ENCODE results near the gene QPRT.

Gene QPRT

DNA sequence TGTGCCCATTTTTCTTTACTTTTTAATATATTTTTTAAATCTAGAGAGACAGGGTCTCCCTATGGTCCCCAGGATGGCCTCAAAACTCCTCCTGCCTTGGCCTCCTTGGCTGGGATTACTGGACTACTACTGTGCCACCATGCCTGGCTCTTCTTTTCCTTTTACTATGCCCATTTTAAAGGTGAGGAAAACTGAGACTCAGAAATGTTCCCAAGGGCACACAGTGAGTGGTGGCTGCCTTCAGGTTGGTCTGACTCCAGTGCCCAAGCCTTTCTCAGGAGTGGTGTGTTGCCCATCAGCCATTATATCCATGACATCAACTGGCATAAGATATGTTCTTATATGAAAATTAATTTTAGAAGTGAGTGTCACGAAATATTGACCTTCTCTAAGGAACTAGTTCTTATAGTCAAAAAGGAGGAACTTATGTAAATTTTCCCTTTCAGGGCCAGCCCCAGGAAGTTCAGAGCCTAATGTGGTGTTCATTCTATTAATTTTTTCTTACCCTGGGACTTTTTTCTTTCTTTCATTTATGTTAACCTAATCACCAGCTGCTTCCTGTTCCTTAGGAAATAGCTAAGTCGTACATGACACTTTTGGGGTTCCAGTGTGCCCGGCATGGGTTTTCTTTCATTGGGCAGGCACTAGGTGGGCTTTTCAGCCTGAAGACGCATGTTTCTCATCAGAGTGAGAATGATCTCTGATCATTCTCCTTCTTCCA, 33.8 kb upstream of the QPRT start:
- TF ChIP-seq, protein P1, sequence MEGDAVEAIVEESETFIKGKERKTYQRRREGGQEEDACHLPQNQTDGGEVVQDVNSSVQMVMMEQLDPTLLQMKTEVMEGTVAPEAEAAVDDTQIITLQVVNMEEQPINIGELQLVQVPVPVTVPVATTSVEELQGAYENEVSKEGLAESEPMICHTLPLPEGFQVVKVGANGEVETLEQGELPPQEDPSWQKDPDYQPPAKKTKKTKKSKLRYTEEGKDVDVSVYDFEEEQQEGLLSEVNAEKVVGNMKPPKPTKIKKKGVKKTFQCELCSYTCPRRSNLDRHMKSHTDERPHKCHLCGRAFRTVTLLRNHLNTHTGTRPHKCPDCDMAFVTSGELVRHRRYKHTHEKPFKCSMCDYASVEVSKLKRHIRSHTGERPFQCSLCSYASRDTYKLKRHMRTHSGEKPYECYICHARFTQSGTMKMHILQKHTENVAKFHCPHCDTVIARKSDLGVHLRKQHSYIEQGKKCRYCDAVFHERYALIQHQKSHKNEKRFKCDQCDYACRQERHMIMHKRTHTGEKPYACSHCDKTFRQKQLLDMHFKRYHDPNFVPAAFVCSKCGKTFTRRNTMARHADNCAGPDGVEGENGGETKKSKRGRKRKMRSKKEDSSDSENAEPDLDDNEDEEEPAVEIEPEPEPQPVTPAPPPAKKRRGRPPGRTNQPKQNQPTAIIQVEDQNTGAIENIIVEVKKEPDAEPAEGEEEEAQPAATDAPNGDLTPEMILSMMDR (IDR thresholded peaks at IDR 0.05; ENCODE audit: low read depth, low read length): no peak
- no peaks in the 10 kb centered on the region for H3K9me3 ChIP-seq
- no peak for DNase-seq
- H3K4me1 ChIP-seq: no peaks in the 10 kb centered on the region
- no peaks in the 10 kb centered on the region for H3K36me3 ChIP-seq
- no peaks in the 10 kb centered on the region for H3K27me3 ChIP-seq
- H3K4me3 ChIP-seq (ENCODE audit: low read depth, low read length): no peak overlapping the region

DNA sequence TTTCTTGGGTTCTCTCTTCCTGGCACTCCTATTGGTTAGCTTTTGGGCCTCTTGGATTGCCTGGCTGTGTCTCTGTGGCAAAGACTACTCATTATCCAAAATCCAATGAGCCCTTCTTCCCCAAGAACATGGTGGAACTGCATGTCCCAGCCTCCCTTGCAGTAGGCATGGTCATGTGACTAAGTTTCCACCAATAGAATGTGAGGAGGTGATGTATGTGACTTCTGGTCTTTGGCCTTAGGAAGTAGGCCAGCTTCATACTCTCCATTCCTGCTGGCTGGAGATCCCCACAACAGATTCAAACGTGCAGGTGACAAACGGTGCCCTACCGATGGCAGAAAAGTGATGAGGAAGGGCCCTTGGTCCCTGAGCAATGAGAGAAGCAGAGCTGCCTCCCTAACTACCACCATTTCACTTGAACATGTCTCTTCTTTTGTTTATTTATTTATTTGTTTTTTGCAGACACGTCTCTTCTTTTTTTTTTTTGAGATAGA, 33.2 kb upstream of the QPRT start:
- Histone ChIP-seq H3K27me3 (no peaks in the 10 kb centered on the region), H3K9me3 (no peaks in the 10 kb centered on the region), H3K4me3 (ENCODE audit: low read depth, low read length) (no peak overlapping the region), H3K36me3 (no peaks in the 10 kb centered on the region), H3K4me1 (no peaks in the 10 kb centered on the region)
- TF ChIP-seq, protein P1 (IDR thresholded peaks at IDR 0.05; ENCODE audit: low read depth, low read length): no peak
- peak; percentile 35 for DNase-seq

DNA sequence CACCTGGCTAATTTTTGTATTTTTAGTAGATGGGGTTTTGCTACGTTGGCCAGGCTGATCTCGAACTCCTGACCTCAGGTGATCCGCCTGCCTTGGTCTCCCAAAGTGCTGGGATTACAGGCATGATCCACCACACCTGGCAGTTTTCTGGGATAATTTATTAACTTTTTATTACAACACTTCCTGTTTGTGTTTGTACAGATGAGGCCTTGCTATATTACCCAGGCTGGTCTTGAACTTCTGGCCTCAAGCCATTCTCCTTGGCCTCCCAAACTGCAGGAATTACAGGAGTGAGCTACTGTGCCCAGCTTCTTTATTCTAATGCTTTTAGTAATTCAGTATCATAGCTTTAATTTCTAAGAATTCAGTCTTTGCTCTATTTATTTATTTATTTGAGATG, 32.0 kb upstream of the QPRT start:
- Histone ChIP-seq H3K4me1 (0 out of 2 replicates have a peak, but pooled peaks cover 1% of the 10 kb centered on the region), H3K4me3 (ENCODE audit: low read depth, low read length) (no peak overlapping the region), H3K27me3 (no peaks in the 10 kb centered on the region), H3K36me3 (no peaks in the 10 kb centered on the region), H3K9me3 (no peaks in the 10 kb centered on the region)
- DNase-seq: no peak
- TF ChIP-seq, protein P1 (IDR thresholded peaks at IDR 0.05; ENCODE audit: low read depth, low read length): no peak

DNA sequence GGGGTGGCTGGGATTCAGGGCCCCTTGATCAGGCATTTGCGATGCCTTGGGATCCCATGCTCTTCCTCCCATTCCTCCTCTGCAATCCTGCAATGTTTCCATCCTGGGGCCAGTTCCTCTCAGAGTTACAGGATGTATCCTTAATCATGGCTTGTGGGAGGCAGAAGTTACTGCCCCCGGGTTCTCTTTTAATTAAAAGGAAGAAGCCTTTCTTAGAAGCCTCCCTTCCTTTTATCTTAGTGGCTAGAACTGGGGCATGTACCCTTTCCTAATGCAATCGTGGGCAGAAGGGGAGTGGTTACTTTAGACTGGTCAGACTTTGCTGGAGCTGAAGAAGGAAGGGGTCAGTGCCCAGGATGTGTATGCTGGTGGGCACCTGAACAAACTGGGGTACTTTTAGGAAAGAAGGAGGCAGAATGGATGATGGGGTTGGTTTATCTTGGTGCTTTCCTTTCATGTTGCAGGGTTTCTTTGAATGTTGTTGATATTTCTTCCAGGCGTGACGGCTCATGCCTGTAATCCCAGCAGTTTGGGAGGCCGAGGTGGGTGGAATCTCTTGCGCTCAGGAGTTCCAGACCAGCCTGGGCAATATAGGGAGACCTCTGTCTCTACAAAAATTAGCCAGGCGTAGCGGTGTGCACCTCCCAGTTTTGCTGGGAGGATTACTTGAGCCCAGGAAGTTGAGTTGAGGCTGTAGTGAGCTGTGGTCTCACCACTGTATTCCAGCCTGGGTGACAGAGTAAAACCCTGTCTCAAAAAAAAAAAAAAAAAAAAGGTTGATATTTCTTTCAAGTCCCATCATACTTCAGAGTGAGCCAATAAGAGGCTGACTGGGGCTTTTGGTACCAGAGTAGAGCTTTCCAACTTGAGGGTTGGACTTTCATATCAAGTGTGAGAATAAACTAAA, 29.1 kb upstream of the QPRT start:
- no peaks in the 10 kb centered on the region for H3K36me3 ChIP-seq
- DNase-seq: no peak
- H3K4me1 ChIP-seq: 0 out of 2 replicates have a peak, but pooled peaks cover 2% of the 10 kb centered on the region
- no peaks in the 10 kb centered on the region for H3K9me3 ChIP-seq
- no peaks in the 10 kb centered on the region for H3K27me3 ChIP-seq
- no peak overlapping the region for H3K4me3 ChIP-seq (ENCODE audit: low read depth, low read length)
- TF ChIP-seq, protein P1 (IDR thresholded peaks at IDR 0.05; ENCODE audit: low read depth, low read length): no peak

DNA sequence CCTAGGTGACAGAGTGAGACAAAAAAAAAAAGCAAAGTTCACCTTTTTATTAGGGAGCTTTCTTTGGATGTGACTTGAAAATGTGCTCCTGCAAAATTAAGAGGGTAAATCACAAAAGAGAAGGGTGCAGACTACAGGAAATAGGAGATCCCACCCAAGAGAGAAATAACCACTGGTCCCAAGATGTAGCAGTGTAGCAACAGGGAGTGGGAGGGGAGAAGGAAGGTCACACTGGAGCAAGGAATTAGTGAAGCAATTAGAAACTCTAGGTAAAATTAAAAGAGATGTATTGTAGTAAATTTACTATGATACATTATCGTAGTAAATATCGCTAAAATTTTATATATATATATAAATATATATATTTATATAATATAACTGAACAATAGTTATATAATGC, 28.2 kb upstream of the QPRT start:
- Histone ChIP-seq H3K4me1 (0 out of 2 replicates have a peak, but pooled peaks cover 2% of the 10 kb centered on the region), H3K4me3 (ENCODE audit: low read depth, low read length) (no peak overlapping the region), H3K27me3 (no peaks in the 10 kb centered on the region), H3K36me3 (no peaks in the 10 kb centered on the region), H3K9me3 (no peaks in the 10 kb centered on the region)
- no peak for DNase-seq
- TF ChIP-seq, protein P1 (IDR thresholded peaks at IDR 0.05; ENCODE audit: low read depth, low read length): no peak
